Forelimb muscle (tissue), 1 donor: ENCODE data around the gene IMP4. TPM values are rescaled to one million over a fixed set of nuclear protein-coding genes. Genes with fewer than 3 reads are reported as not detected.

ENCODE experiments used
- polyA plus RNA-seq: library from polyadenylated mRNA; unstranded; fragments of 120-200 nt; gene quantifications from one replicate; pipeline ENCODE4 v1.2.1, GENCODE V29; 2013; ENCODE audit not compliant: insufficient read length

IMP4 gene
- polyA plus RNA-seq, 1 donor: 39.8 TPM

Other genes with a start within 250 kb of the IMP4 start
- 0.05 TPM for gene POTEF, start 213.7 kb upstream of the IMP4 start, polyA plus RNA-seq
- 1.1 TPM for gene CCDC74B, start 197.8 kb upstream of the IMP4 start, polyA plus RNA-seq
- gene SMPD4, start 161.3 kb upstream of the IMP4 start, polyA plus RNA-seq: 34.5 TPM
- gene MZT2B, start 160.6 kb upstream of the IMP4 start, polyA plus RNA-seq: 133 TPM
- gene TUBA3E, start 144.5 kb upstream of the IMP4 start, polyA plus RNA-seq: not detected
- gene PTPN18, start 13.2 kb downstream of the IMP4 start, polyA plus RNA-seq: 19.9 TPM
- gene POTEI, start 166.4 kb downstream of the IMP4 start, polyA plus RNA-seq: 0.04 TPM
- not detected for gene CFC1B, start 178.3 kb downstream of the IMP4 start, polyA plus RNA-seq